Activated CD8-positive, alpha-beta memory T cell treated with anti-CD3 and anti-CD28 coated beads, Interleukin-2, amount 50 U/mL, for 4 hours (primary cell): ENCODE data around the gene MDM1.
A peak's percentile ranks its signal among the peaks of the same experiment; 100 is the strongest.

Experiments used
- DNase-seq: peaks from one replicate; pipeline ENCODE4 v3.0.0-alpha.2; 2020

The MDM1 gene

DNA sequence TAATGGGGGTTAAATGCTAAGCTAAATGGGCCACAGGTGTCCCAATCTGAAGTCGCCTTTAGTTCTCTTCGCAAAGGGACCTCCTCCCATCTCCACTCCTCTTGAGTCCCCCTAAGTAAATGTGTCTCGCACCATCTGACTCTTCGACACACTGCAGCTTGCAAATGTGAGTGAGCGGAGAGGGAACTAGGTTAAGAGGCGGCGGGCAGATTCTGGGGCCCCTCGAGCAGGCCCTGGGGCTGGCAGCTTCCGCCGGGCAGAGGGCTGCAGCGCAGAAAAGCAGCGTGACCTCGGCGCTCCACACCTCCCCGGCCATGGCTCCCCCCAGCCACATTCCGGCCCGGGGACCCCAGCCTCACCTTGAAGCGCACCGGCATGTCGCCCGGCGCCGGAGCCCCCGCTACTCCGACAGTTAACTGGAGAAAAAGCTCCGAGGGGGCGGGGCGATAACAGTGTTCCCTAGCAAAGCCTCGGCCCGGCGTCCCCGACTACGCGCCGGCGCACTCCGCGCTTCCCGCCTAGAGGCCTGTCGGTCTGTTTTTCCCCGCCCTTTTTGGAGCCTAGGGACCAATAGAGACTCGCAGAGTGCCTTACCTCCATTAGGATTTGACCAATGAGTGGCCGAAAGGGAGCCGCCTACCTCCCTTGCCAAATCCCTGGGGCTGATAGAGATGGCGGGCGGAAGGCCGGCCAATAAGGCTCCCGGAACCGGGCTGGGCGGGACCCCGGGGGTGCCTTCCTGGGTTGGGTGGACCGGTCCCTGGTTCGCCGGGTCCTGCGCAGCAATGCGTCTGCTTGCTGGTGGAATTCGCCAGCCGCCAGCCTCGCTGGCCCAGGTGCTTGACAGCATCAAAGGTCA lies at the start of gene MDM1:
TSS of gene MDM1 (minus strand) at position 494 of the 859 bp plus-strand sequence. CDS start at position 377, 117 bp downstream.
- DNase-seq: peak; percentile 95

- DNase-seq: no peak
Measured at GRCh38 chr12:68381476-68382219, 49.5 kb upstream of the MDM1 start.

DNA sequence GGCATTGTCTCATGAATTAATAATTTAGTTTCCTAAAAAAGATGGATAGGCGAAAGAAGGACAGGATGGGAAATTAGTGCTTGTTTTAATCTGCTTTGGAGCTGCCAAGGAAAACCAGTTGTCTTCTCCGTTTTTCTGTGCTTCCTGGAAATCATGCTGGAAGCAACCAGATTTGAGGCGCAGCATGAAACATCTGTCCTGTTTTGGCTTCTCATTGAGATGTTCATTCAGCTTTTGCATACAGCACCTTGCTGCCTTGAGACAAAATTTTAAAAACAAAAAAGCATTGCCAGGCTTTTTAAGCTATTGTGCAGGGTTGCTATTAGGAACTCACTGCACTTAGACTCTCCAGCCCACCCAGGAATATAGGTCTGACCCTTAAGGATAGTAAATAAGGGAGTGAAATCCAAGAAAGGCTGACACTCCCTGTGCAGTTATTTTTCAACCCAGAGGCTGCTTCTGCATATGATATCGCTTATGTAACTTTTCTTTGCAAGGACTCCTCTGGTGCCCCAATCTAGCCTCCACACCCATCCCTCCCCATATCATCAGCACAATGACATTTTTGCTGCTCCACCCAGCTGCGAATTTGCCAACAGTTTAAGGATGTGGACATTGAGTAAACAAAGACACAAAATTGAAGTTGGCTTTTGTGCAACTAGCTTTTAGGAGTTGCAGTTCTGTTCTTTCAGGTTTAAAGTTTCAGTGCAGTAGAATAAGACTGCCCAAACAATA lies 46.9 kb upstream of the MDM1 start:
- no peak for DNase-seq

GRCh38 chr12:68377881-68378280 lies 45.7 kb upstream of the MDM1 start:
- no peak for DNase-seq

GRCh38 chr12:68376901-68377300 lies 44.7 kb upstream of the MDM1 start:
- DNase-seq: no peak

DNA sequence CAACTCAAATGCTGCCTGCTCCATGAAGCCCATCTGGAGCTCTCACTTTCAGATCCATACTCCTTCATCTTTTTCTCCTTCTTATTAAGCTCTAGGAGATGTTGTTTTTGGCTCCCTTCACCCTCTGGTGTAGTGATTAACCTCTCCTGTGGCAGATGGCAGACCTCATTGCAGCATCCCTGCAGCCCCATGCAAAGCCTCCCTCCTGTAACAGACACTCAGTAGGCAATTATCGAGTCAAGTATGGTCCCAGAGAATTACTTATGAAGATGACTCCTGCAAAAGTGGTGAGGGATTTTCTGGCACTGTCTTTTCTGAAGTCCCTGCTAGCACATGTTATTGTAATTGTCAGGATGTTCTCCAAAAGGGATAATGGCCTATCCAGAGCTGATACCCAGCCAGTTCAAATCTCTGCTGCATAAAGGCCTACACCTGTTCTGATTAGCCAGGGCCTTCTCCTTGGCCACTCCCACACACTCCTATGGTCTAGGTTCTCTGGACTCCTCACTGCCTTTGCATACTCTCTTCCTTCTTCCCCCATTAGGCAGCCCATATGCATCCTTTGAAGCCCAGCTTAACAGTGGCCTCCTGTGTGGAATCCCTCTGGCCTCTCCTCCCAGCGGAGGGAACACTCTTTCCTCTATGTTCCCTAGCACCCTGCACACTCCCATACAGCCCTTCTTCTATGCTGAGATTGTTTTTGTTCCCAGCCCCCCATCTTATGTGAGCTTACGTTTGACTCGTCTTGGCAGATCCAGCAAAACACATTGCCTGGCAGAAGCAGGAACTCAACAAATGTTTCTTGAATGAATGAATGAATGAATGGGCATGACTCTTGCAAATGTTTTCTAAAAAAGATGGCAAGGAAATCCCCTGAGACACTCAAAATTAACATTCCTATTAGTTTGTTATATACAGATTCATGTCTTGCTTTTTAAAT lies 43.9 kb upstream of the MDM1 start:
- DNase-seq: no peak

- peak; percentile 27 for DNase-seq
Measured at GRCh38 chr12:68374307-68374982, 42.3 kb upstream of the MDM1 start.

- no peak for DNase-seq
Measured at GRCh38 chr12:68370667-68371066, 38.5 kb upstream of the MDM1 start.

DNA sequence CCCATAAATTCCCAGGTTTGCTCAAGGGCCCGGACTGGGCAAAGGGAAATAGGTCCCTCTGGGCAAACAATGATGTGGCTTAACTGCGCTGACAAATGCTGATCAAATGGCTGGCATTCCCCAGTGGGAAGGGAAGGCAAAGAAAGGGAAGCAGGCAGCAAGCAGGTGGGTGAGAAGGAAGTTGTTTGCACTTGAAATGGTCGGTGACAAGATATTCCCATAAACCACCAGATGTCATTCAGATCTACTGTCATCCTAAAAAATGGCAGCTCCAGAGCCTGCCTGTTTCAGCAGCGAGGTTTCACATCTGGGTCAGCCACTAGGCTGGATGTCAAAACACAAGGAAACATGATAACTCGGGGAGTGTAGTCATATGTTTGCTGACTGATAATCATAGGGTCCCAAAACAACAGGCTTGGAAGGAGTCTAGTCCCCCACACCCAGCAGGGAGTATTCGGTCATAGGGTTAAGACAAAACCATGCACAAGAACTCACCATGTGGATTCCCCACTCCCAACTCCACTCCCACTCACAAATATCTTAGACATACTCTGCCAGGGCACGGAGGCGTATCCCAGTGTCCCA lies 37.9 kb upstream of the MDM1 start:
- no peak for DNase-seq

- DNase-seq: no peak
Measured at GRCh38 chr12:68368327-68368726, 36.2 kb upstream of the MDM1 start.

DNA sequence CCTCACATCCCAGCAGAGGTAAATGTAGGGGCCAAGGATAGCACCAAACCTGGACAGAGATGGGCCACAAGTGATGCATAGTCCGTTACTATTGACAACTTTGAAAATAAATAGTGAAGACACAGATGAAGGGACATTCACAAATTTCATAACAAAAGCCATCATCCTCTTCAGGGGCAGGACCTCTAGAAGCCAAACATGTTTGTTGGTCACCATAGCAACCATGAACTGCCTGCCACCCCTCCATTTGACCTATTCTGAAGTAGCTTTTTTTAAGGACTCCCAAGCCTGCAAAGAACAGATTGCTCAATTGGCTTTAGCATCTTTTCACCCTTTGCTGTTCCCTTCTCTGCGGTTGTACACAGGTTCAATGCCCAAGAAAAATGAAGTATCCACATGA lies 35.7 kb upstream of the MDM1 start:
- DNase-seq: no peak

DNA sequence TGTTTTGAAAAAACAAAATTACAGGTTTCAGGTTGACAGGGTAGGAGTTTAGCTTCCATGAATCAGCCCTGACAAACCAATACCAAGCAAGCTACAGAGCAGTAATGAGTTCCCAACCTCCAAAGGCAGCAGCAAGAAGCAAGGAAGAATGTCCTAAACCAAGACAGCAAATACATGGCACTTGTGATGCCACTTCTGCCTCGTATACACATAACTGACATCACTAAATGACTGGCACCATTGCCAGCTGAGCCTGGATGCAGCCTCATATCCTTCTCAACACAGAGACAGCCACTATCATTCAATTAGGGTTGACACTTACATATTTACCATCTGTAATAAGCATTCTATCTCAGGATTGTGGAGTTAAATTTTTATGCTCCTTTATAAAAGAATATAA lies 35.0 kb upstream of the MDM1 start:
- DNase-seq: no peak

GRCh38 chr12:68364893-68365725 lies 32.9 kb upstream of the MDM1 start:
- peak; percentile 69 for DNase-seq

DNA sequence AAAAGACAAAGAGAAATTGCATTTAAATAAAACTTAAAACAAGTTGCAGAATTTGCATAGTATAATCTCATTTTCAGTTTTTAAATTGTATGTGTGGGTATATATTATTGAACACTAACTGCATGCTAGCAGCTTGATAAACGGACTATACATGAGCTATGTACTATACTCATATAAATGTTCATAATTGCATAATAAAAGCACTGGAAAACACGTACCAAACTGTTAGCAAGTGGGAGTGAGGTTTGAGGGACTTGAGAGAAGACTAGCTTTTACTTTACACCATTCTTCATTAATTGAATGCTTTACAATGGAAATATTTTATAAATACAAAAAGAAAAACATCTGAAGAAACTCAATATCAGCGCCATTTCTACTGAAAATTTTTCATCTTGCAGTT lies 32.2 kb upstream of the MDM1 start:
- DNase-seq: no peak

DNA sequence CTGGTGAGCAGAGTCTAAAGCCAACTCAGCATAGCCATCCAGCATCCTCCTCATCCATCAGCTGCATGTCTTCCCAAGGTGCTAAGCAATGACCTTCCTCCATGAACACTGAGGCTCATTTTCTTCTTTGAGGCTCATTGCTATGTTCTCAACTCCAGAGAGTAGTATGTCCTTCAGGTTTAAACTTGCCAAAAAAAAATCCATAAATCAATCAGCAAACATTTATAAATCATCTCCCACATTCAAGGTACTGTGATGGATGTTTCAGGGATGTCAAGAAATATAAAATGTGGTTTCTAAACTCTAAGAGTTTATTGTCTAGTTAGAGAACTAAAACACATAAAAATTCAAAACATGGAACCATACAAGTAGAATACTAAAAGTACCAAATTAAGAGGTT lies 29.8 kb upstream of the MDM1 start:
- DNase-seq: no peak

DNA sequence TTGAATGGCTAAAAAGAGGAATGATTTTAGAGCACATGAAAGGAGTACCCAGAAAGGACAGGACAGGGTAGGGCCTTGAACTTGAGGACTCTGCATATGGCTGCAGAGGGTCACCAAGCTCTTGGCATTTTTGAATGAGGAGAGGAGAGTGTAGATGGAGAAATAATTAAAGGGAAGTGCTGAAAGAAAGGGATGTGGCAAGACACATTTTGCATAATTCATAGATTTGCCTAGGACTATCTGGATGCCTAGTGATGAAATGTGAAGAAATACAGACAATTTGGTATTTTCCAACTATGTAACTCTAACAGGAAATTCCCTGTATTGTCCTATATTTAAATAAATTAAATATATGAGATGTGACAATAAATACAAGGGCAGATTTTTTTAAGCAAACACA lies 27.5 kb upstream of the MDM1 start:
- DNase-seq: no peak

GRCh38 chr12:68358532-68359485 lies 26.6 kb upstream of the MDM1 start:
- peak; percentile 61 for DNase-seq

GRCh38 chr12:68356986-68357385 lies 24.8 kb upstream of the MDM1 start:
- no peak for DNase-seq

DNA sequence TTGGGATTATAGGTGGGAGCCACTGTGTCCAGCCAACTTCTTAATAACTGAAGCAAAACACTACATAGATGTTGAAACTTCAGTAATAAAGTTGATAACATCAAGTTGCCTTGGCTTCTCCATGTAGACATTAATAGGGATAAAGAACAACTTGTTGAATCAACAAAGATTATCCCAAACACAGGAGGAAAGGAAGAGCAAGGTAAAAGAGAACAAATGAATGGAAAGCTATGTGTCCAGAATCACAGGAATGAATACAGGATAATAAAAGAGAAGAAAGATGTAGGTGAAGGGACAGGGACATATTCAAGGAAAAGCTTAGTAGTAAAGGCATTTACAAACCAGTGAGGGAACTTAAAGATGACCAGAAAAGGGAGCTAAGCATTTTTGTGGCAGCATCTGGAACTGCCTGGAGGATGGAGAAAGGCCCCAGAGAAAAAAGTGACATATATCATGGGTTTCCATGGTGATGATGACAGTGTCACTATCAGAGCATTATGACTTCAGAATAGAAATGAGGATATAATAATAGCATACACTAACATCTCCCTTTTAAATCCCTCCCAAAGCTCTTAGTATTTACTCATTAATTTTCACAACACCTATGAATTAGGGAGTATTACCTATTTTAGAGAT lies 24.0 kb upstream of the MDM1 start:
- DNase-seq: no peak
